Endothelial cell of umbilical vein (primary cell): ENCODE data around the gene MUC3A. TPM values are rescaled to one million over a fixed set of nuclear protein-coding genes. Genes with fewer than 3 reads are reported as not detected.
A peak's percentile ranks its signal among the peaks of the same experiment; 100 is the strongest.

Source experiments
- Bru-seq: library from RNA; stranded (reverse); fragments of 400-500 nt; gene quantifications from one replicate; lab custom pipeline; 2021; lab: Mats Ljungman, UMichigan
- BruChase-seq, 2 experiments: library from RNA; stranded (reverse); fragments of 400-500 nt; gene quantifications; one replicate each; lab custom pipeline; 2021; lab: Mats Ljungman, UMichigan
- BruUV-seq: library from RNA; stranded (reverse); fragments of 400-500 nt; replicated peaks from 2 replicates; lab custom pipeline; 2021; lab: Mats Ljungman, UMichigan
- CTCF ChIA-PET: fragments of 300-600, 350-600 bp; sonication (Branson Sonifier 250); formaldehyde crosslinking; loops from one replicate; lab custom pipeline; 2021; ENCODE audit warnings: antibody characterized with exemption, inconsistent platforms; lab: Charles Lee
- POLR2A ChIA-PET: fragments of 300-600, 350-600 bp; sonication (Branson Sonifier 250); formaldehyde crosslinking; loops from one replicate; lab custom pipeline; 2021; ENCODE audit warnings: antibody characterized with exemption, inconsistent platforms; lab: Charles Lee
- DNase-seq: peaks from one replicate; pipeline ENCODE4 v3.0.0-alpha.2; 2011; ENCODE audit warnings: low read depth, low spot score
- FAIRE-seq: peaks from 2 replicates; lab custom pipeline; 2011; peaks lifted over from hg19 to GRCh38; lab: Jason Lieb, UNC
- H2AFZ ChIP-seq: 2 replicates; pipeline ENCODE4 v1.6.0; 2012; ENCODE audit warnings: low read depth, low read length, control low read depth, inconsistent platforms
- H3K27ac ChIP-seq: 2 replicates; pipeline ENCODE4 v1.5.1; 2011; ENCODE audit warnings: low read depth, mild to moderate bottlenecking, control low read depth, low read length, moderate library complexity; ENCODE audit not compliant: insufficient read depth
- H3K27me3 ChIP-seq, 2 experiments: 2 replicates each; pipeline versions ENCODE4 v1.6.0 to v1.6.1; 2011; ENCODE audit warnings: low read length in 2 of 2, mixed read lengths in 1 of 2; ENCODE audit not compliant: control insufficient read depth in 2 of 2, insufficient read depth in 2 of 2
- H3K36me3 ChIP-seq, 2 experiments: 2 replicates in 1 of 2; 3 replicates in 1 of 2; pipeline ENCODE4 v1.5.1; 2011; ENCODE audit warnings: low read length in 2 of 2, mild to moderate bottlenecking in 1 of 2, moderate library complexity in 1 of 2; ENCODE audit not compliant: control insufficient read depth in 2 of 2, insufficient read depth in 2 of 2; ENCODE audit errors: extremely low read depth in 1 of 2
- H3K4me1 ChIP-seq: 3 replicates; pipeline ENCODE4 v1.5.1; 2011; ENCODE audit warnings: mild to moderate bottlenecking, low read length; ENCODE audit not compliant: control insufficient read depth, insufficient read depth; ENCODE audit errors: extremely low read depth
- H3K4me2 ChIP-seq: 2 replicates; pipeline ENCODE4 v1.6.1; 2011; ENCODE audit warnings: low read length, control low read depth, mixed read lengths; ENCODE audit not compliant: insufficient read depth
- H3K4me3 ChIP-seq, 3 experiments: fragments of 200-600 bp in 1 of 3; sonication (generic), shearing (Covaris generic) in 1 of 3; replicated peaks in 1 of 3; 2 replicates each; pipeline ENCODE4 v1.5.1; 2011 to 2016; ENCODE audit warnings: control low read depth in 3 of 3, low read length in 3 of 3, mild to moderate bottlenecking in 2 of 3, inconsistent platforms in 1 of 3, low read depth in 1 of 3, moderate library complexity in 1 of 3; ENCODE audit not compliant: insufficient read depth in 1 of 3
- H3K79me2 ChIP-seq: 2 replicates; pipeline ENCODE4 v1.6.0; 2012; ENCODE audit warnings: low read length, inconsistent platforms; ENCODE audit not compliant: control insufficient read depth, insufficient read depth
- H3K9ac ChIP-seq: replicated peaks from 2 replicates; pipeline ENCODE3; 2011; ENCODE audit warnings: low read length, control low read depth; ENCODE audit not compliant: insufficient read depth; ENCODE audit errors: extremely low read depth
- H3K9me1 ChIP-seq: replicated peaks from 3 replicates; pipeline ENCODE4 v1.6.0; 2011; ENCODE audit warnings: mild to moderate bottlenecking, low read length; ENCODE audit not compliant: control insufficient read depth, insufficient read depth; ENCODE audit errors: extremely low read depth
- H3K9me3 ChIP-seq: replicated peaks from 2 replicates; pipeline ENCODE4 v1.5.1; 2012; ENCODE audit warnings: low read length, inconsistent platforms; ENCODE audit not compliant: control insufficient read depth, insufficient read depth
- H4K20me1 ChIP-seq: replicated peaks from 2 replicates; pipeline ENCODE3; 2011; ENCODE audit warnings: mild to moderate bottlenecking, low read length; ENCODE audit not compliant: control insufficient read depth, insufficient read depth; ENCODE audit errors: extremely low read depth
- EZH2 ChIP-seq: IDR thresholded peaks from 2 replicates; pipeline ENCODE4 v1.6.1; 2012; ENCODE audit warnings: borderline replicate concordance, low read depth, mild to moderate bottlenecking, moderate library complexity, low read length, inconsistent platforms; ENCODE audit not compliant: severe bottlenecking
- FOS ChIP-seq: IDR thresholded peaks from 2 replicates; pipeline ENCODE4 v1.6.1; 2011; ENCODE audit warnings: mild to moderate bottlenecking, low read length, moderate library complexity, borderline replicate concordance; ENCODE audit not compliant: insufficient read depth
- GATA2 ChIP-seq: IDR thresholded peaks from 2 replicates; pipeline ENCODE4 v1.7.0; 2011; ENCODE audit warnings: low read depth, mild to moderate bottlenecking, moderate library complexity, mixed read lengths, low read length; ENCODE audit not compliant: insufficient read length, insufficient read depth
- JUN ChIP-seq: IDR thresholded peaks from 2 replicates; pipeline ENCODE4 v1.6.1; 2011; ENCODE audit warnings: borderline replicate concordance, low read depth; ENCODE audit not compliant: insufficient read length, insufficient read depth
- MYC ChIP-seq: IDR thresholded peaks from one replicate; pipeline ENCODE4 v1.6.1; 2011; ENCODE audit warnings: mild to moderate bottlenecking, low read depth, low read length
- POLR2A ChIP-seq: IDR thresholded peaks from 2 replicates; pipeline ENCODE4 v1.6.1; 2012; ENCODE audit warnings: low read depth, mild to moderate bottlenecking, control low read depth, low read length
- POLR2AphosphoS5 ChIP-seq: IDR thresholded peaks from 2 replicates; pipeline ENCODE4 v1.6.1; 2012; ENCODE audit warnings: low read depth, mild to moderate bottlenecking, control low read depth, low read length, moderate library complexity; ENCODE audit not compliant: insufficient read depth
- dilution Hi-C: fragments of 300-500 bp; cut with MboI; formaldehyde crosslinking; loops from one replicate; pipeline ENCODE4 v1.15.0; 2019; ENCODE audit warnings: low sequenced_read_pairs; ENCODE audit not compliant: extremely low pct_ligation_motif_present
- intact Hi-C: fragments of 100-400 bp; cut with micrococcal nuclease; formaldehyde crosslinking; loops from one replicate; pipeline ENCODE4 v1.10.0; 2022
- long read RNA-seq: library from polyadenylated mRNA; stranded (forward); transcript quantifications from one replicate; pipeline ENCODE4 v2.0.0, GENCODE V29; 2021
- polyA minus RNA-seq, 3 experiments: library from RNA; depleted of rRNA, polyadenylated mRNA; stranded (reverse); fragments of >200 nt; gene quantifications; 1 replicate in 1 of 3; 2 replicates in 2 of 3; pipeline ENCODE4 v1.2.3, GENCODE V29; 2011
- polyA plus RNA-seq, 4 experiments: library from polyadenylated mRNA; depleted of rRNA in 3 of 4; stranded (reverse) in 3 of 4; unstranded in 1 of 4; fragments of >200 nt; gene quantifications; 2 replicates each; pipeline versions ENCODE4 v1.2.1 to v1.2.3, GENCODE V29; 2011 to 2012; ENCODE audit warnings: missing spikeins in 1 of 4
- total RNA-seq: library from RNA; stranded (reverse); gene quantifications from 2 replicates; pipeline ENCODE4 v1.2.3, GENCODE V29; 2021
- TF ChIP-seq, protein P1 (sequence below): IDR thresholded peaks from 2 replicates; pipeline ENCODE4 v1.6.1; 2011; ENCODE audit not compliant: insufficient read depth, insufficient read length
- TF ChIP-seq, protein P2 (sequence below), 2 donors: IDR thresholded peaks; 1 replicate in 1 of 2; 2 replicates in 1 of 2; pipeline ENCODE4 v1.5.1; 2011; ENCODE audit warnings: low read length in 2 of 2, mild to moderate bottlenecking in 2 of 2, moderate library complexity in 2 of 2, control low read depth in 1 of 2, inconsistent platforms in 1 of 2, low read depth in 1 of 2; ENCODE audit not compliant: insufficient read depth in 1 of 2; ENCODE audit errors: extremely low read depth in 1 of 2

Gene MUC3A, protein sequence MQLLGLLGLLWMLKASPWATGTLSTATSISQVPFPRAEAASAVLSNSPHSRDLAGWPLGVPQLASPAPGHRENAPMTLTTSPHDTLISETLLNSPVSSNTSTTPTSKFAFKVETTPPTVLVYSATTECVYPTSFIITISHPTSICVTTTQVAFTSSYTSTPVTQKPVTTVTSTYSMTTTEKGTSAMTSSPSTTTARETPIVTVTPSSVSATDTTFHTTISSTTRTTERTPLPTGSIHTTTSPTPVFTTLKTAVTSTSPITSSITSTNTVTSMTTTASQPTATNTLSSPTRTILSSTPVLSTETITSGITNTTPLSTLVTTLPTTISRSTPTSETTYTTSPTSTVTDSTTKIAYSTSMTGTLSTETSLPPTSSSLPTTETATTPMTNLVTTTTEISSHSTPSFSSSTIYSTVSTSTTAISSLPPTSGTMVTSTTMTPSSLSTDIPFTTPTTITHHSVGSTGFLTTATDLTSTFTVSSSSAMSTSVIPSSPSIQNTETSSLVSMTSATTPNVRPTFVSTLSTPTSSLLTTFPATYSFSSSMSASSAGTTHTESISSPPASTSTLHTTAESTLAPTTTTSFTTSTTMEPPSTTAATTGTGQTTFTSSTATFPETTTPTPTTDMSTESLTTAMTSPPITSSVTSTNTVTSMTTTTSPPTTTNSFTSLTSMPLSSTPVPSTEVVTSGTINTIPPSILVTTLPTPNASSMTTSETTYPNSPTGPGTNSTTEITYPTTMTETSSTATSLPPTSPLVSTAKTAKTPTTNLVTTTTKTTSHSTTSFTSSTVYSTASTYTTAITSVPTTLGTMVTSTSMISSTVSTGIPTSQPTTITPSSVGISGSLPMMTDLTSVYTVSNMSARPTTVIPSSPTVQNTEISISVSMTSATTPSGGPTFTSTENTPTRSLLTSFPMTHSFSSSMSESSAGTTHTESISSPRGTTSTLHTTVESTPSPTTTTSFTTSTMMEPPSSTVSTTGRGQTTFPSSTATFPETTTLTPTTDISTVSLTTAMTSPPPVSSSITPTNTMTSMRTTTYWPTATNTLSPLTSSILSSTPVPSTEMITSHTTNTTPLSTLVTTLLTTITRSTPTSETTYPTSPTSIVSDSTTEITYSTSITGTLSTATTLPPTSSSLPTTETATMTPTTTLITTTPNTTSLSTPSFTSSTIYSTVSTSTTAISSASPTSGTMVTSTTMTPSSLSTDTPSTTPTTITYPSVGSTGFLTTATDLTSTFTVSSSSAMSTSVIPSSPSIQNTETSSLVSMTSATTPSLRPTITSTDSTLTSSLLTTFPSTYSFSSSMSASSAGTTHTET (N-terminal part only)
- total RNA-seq (not detected in 2 replicates), polyA plus RNA-seq (not detected in 2 replicates), polyA minus RNA-seq (not detected in 2 replicates), Bru-seq, nascent RNA (not detected), BruChase-seq, experiment 1, labeled RNA remaining after a 6-hour chase (percentile 5 among the genes with signal in this experiment), BruChase-seq, experiment 2, labeled RNA remaining after a 2-hour chase (not detected)
- not detected in 2 replicates for polyA plus RNA-seq (2011; cell fraction: cytosol; rRNA removed)
- not detected in 2 replicates for polyA plus RNA-seq (2011; cell fraction: nucleus; rRNA removed)
- polyA plus RNA-seq (2012), result not detected in 2 replicates
- polyA minus RNA-seq (2011; cell fraction: cytosol; rRNA and poly(A)+ RNA removed), result not detected
- polyA minus RNA-seq (2011; cell fraction: nucleus; rRNA and poly(A)+ RNA removed), result not detected in 2 replicates
- long read RNA-seq, result 0 reads

DNA sequence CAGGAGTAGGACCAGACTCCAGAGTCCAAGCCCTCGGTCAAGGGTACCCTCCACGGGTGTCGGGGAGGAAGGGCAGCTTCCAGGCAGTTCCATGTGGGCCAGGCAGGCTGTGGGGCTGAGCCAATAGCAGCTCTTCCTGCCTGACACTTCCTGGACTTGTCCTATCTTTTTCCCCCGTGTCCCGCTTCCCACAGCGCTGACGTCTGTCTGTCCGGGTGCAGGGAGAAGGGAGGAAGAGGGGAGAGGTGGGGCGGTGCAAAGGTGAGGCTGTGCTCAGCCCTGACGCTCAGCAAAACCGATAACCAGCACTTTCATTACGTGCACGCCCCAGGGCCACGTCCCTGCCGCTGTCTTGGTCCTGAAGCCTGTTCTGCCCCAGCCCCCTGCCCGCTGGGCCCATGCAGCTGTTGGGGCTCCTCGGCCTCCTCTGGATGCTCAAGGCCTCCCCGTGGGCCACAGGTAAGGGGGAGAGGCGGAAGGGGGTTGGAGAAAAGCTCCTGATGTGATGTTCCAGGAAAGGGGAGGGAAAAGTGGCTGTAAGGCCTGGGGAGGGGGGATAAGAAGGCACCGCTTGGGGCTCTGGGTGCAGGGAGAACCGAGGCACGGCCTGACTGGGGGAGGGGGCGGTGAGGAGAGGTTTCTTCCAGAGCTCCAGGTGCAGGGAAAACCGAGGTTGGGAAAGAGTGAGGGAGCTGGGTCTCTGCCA, at the start of gene MUC3A:
MUC3A (plus strand) TSS at position 308 of the 706 bp plus-strand sequence; CDS start at position 399, 91 bp downstream.
- no peak within 1 kb of the TSS for H3K9ac ChIP-seq

More for the DNA sequence above, at the start of gene MUC3A:
- peaks cover 0 to 10% of the 10 kb centered on the region in 2 experiments for H3K27me3 ChIP-seq
- FAIRE-seq (no peak), DNase-seq (no peak)
- TF ChIP-seq POLR2A (no peak), FOS (no peak), EZH2 (no peak), JUN (no peak), GATA2 (no peak), MYC (no peak), POLR2AphosphoS5 (no peak)
- TF ChIP-seq, protein P1, sequence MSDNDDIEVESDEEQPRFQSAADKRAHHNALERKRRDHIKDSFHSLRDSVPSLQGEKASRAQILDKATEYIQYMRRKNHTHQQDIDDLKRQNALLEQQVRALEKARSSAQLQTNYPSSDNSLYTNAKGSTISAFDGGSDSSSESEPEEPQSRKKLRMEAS, result no peak
- TF ChIP-seq, protein P2, sequence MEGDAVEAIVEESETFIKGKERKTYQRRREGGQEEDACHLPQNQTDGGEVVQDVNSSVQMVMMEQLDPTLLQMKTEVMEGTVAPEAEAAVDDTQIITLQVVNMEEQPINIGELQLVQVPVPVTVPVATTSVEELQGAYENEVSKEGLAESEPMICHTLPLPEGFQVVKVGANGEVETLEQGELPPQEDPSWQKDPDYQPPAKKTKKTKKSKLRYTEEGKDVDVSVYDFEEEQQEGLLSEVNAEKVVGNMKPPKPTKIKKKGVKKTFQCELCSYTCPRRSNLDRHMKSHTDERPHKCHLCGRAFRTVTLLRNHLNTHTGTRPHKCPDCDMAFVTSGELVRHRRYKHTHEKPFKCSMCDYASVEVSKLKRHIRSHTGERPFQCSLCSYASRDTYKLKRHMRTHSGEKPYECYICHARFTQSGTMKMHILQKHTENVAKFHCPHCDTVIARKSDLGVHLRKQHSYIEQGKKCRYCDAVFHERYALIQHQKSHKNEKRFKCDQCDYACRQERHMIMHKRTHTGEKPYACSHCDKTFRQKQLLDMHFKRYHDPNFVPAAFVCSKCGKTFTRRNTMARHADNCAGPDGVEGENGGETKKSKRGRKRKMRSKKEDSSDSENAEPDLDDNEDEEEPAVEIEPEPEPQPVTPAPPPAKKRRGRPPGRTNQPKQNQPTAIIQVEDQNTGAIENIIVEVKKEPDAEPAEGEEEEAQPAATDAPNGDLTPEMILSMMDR (IDR thresholded peaks at IDR 0.05; ENCODE audit: extremely low read depth in 1 of 2, insufficient read depth in 1 of 2, low read depth in 1 of 2, low read length in 2 of 2), result no peak
- no TSS peak for BruUV-seq
- H3K79me2 ChIP-seq, result no peaks in the 10 kb centered on the region
- no peak within 1 kb of the TSS for H3K4me2 ChIP-seq
- dilution Hi-C loops (no loop called here), intact Hi-C loops (no loop called here)
- CTCF ChIA-PET, result no interaction called here
- H3K36me3 ChIP-seq, result no peaks in the 10 kb centered on the region
- H3K27ac ChIP-seq, result no peak within 1 kb of the TSS
- H2AFZ ChIP-seq, result no peak within 1 kb of the TSS
- no peaks in the 10 kb centered on the region for H3K9me1 ChIP-seq
- no peaks in the 10 kb centered on the region for H3K4me1 ChIP-seq
- H3K9me3 ChIP-seq, result no peaks in the 10 kb centered on the region
- POLR2A ChIA-PET, result interaction anchor here (0.5 kb wide), 1 partner anchor 46 kb away, joined by 3 read pairs; no protein-coding TSS in a partner anchor
- H4K20me1 ChIP-seq, result no peaks in the 10 kb centered on the region
- no peak within 1 kb of the TSS for H3K4me3 ChIP-seq
